ENCODE results near the gene ACTG1.
A peak's percentile ranks its signal among the peaks of the same experiment; 100 is the strongest.
"Not testable (repeated sequence)": the region's sequence is repeated elsewhere in the genome, so short reads cannot be mapped to it uniquely, and the experiment has no call there.

Gene ACTG1

DNA sequence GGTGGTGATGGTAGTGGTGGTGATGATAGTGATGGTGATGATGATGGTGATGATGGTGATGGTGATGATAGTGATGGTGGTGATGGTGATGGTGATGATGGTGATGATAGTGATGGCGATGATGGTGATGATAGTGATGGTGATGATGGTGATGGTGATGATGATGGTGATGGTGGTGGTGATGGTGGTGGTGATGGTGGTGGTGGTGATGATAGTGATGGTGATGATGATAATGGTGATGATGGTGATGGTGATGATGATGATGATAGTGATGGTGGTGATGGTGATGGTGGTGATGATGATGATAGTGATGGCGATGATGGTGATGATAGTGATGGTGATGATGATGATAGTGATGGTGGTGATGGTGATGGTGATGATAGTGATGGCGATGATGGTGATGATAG lies 19.4 kb upstream of the ACTG1 start:
- DNase-seq = not testable (repeated sequence)

GRCh38 chr17:81531013-81531412 lies 18.4 kb upstream of the ACTG1 start:
- DNase-seq = not testable (repeated sequence)

- no peak for DNase-seq
Measured at GRCh38 chr17:81529437-81529803, 16.8 kb upstream of the ACTG1 start.

DNA sequence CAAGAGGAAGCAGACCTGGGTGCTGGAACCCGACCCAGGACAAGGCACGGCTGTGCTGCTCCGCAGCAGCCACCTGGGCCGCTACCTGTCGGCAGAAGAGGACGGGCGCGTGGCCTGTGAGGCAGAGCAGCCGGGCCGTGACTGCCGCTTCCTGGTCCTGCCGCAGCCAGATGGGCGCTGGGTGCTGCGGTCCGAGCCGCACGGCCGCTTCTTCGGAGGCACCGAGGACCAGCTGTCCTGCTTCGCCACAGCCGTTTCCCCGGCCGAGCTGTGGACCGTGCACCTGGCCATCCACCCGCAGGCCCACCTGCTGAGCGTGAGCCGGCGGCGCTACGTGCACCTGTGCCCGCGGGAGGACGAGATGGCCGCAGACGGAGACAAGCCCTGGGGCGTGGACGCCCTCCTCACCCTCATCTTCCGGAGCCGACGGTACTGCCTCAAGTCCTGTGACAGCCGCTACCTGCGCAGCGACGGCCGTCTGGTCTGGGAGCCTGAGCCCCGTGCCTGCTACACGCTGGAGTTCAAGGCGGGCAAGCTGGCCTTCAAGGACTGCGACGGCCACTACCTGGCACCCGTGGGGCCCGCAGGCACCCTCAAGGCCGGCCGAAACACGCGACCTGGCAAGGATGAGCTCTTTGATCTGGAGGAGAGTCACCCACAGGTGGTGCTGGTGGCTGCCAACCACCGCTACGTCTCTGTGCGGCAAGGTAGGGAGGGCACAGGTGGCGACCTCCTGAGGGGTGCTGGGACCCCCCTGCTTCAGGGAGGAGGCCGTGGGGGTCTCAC lies 16.2 kb upstream of the ACTG1 start:
- DNase-seq = no peak

DNA sequence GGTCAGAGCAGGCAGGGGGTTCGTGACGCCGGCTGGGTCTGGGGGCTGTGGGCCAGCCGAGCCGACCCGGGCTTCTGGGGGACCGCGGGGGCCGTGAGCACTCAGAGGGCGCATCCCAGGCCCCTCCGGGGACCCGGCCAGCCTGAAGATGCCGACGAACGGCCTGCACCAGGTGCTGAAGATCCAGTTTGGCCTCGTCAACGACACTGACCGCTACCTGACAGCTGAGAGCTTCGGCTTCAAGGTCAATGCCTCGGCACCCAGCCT lies 15.7 kb upstream of the ACTG1 start:
- no peak for DNase-seq

DNA sequence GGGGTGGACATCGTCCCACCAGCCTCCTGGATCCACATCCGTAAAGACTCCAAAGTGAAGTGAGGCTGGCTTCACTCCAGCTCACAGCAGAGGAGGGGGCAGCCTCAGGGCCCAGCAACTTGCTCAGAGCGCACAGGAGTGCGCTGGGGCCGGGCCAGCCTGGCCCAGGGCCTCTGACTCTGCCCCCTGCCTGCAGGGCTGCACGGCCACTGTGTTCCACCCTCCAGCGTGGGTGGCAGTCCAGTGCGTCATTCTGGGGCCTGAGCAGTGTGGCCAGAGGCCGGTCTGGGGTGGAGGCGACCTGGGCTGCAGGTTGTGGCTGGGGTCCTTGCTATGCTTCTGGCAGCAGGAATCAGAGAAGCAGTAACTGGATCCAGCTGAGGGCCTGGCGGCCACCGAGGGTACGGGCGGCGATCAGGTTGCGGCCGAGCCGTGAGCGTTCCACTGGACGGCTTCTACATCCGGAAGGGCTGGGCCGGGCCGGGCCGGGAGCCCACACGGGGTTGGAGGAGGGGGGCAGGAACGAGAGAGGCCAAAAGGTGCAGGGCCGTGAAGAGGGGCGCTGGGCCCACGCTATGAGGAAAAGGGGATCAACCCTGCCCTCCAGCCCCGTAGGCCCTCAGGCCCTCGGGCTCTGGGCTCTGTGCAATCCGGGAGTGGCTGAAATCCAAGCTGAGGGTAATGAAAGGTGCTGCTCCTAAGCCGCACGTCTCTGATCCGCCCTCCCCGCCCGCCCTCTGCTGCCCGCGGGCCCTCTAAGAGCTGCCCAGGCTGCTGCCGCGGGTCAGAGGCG lies 15.2 kb upstream of the ACTG1 start, which contains the start of gene FSCN2:
TSS of gene FSCN2 (plus strand) at position 787 of the 793 bp plus-strand sequence. CDS start 155 bp downstream, outside the sequence.
- DNase-seq = no peak

GRCh38 chr17:81526662-81527571 lies 14.3 kb upstream of the ACTG1 start:
- no peak for DNase-seq

- DNase-seq = no peak
Measured at GRCh38 chr17:81524865-81525159, 12.2 kb upstream of the ACTG1 start.

- DNase-seq = no peak
Measured at GRCh38 chr17:81524039-81524864, 11.7 kb upstream of the ACTG1 start.

DNA sequence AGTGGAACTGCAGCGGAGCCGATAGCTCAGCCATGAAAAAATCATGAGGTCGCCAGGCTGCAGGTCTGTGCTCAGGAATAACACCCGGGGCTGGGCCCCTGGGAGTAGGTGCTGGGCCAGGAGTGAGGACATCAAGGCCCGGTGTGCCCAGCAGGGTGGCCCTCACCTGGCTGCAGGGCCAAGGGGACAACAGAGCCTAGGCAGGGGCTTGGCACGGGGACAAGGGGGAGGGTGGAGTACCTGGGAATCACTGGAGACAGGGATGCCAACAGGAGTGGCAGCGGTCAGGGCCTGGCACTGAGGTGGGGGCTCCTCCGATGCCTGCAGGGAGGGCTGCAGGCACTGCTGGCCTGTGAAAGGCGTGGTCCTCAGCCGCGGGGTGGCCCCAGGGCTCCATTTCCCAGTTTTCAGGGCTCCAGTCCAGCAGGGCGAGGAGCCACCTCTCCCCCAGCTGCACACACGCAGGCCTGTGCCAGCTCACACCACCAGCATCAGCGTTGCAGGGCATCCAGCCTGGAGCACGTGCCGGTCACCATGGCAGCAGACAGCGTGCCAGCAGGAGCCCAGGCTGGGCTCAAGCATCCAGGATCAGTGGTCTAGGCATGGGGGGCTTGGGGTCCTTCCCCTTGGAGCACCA lies 10.9 kb upstream of the ACTG1 start:
- DNase-seq = no peak

GRCh38 chr17:81522491-81523401 lies 10.1 kb upstream of the ACTG1 start:
- no peak for DNase-seq

GRCh38 chr17:81520021-81520901 lies 7.7 kb upstream of the ACTG1 start:
- DNase-seq = no peak

GRCh38 chr17:81519284-81520020 lies 6.9 kb upstream of the ACTG1 start:
- peak; percentile 58 for DNase-seq

DNA sequence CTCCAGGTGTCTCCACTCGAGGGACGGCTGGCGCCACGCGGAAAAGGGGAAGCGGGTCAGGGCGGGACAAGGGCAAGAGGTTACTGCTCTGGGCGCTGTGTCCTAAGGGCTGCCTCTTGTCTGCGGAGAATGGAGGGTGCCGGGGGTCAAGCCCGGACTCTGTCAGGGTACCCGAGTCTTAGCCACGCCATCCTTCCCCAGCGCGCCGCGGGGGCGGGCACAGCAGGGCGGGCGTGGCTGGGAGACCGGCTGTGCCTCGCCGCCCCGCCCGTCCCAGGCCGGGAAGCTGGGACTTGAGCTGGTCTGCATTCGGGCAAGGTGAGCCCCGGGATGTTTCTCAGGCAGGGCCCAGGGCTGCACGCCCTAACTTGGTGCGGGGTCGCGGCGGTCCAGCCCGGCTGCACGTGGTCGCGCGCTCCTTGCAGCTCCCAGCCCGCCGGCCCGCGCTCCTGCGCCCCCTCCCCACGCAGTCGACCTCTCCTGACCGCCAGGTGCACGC lies 6.2 kb upstream of the ACTG1 start:
- peak; percentile 31 for DNase-seq

- DNase-seq = no peak
Measured at GRCh38 chr17:81518113-81518784, 5.7 kb upstream of the ACTG1 start.

- DNase-seq = peak; percentile 17
Measured at GRCh38 chr17:81517339-81518112, 4.9 kb upstream of the ACTG1 start.

GRCh38 chr17:81517009-81517338 lies 4.4 kb upstream of the ACTG1 start:
- DNase-seq = no peak

DNA sequence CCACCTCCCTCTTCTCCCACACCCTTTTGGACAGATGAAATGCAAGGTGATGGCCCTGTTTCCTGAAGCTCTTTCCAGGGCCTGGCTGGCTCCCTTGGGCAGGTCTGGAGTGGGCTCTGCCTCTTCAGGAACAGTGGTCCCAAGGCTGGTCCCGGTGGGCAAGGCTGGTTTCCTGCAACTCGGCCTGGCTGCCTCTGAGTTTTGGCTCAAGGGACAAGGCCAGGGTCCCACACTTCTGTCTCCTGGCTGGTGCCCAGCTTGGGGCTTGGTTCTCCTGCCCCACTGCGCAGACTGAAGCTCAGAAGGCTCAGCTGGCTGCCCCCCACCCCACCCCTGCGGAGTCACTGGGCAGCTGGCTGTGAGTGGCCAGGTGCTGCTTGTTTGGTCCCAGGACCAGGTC lies 3.8 kb upstream of the ACTG1 start:
- DNase-seq = no peak
